NCI-H446 (cell line): ENCODE measurements around the gene SPACA7.
"Not testable (repeated sequence)": the region's sequence is repeated elsewhere in the genome, so short reads cannot be mapped to it uniquely, and the experiment has no call there.

Experiments
- DNase-seq, 2 experiments: peaks; one replicate each; lab custom pipeline; 2025; lab: John Stamatoyannopoulos, UW

SPACA7 gene

GRCh38 chr13:112424098-112424497 lies 47.9 kb downstream of the SPACA7 start:
- no peak for DNase-seq

- no peak for DNase-seq
Measured at GRCh38 chr13:112428704-112429103, 52.5 kb downstream of the SPACA7 start.

- DNase-seq, result no peak
Measured at GRCh38 chr13:112431734-112432133, 55.6 kb downstream of the SPACA7 start.

GRCh38 chr13:112432734-112433133 lies 56.6 kb downstream of the SPACA7 start:
- not testable (repeated sequence) for DNase-seq

GRCh38 chr13:112433517-112433916 lies 57.4 kb downstream of the SPACA7 start:
- not testable (repeated sequence) for DNase-seq

GRCh38 chr13:112434032-112434431 lies 57.9 kb downstream of the SPACA7 start:
- DNase-seq, result no peak

- DNase-seq, result no peak
Measured at GRCh38 chr13:112434937-112435523, 58.9 kb downstream of the SPACA7 start.

GRCh38 chr13:112435973-112436372 lies 59.8 kb downstream of the SPACA7 start:
- DNase-seq, result no peak

GRCh38 chr13:112438094-112438493 lies 61.9 kb downstream of the SPACA7 start:
- no peak for DNase-seq

GRCh38 chr13:112438515-112438914 lies 62.4 kb downstream of the SPACA7 start:
- DNase-seq, result no peak

- no peak for DNase-seq
Measured at GRCh38 chr13:112441226-112441625, 65.1 kb downstream of the SPACA7 start.

GRCh38 chr13:112441779-112442310 lies 65.7 kb downstream of the SPACA7 start:
- DNase-seq, result no peak

- DNase-seq, result no peak
Measured at GRCh38 chr13:112442483-112443090, 66.4 kb downstream of the SPACA7 start.

GRCh38 chr13:112443191-112443994 lies 67.2 kb downstream of the SPACA7 start:
- no peak for DNase-seq

- DNase-seq, result peak in 1 of 2 experiments; percentile 6
Measured at GRCh38 chr13:112443995-112444311, 67.8 kb downstream of the SPACA7 start.

- DNase-seq, result no peak
Measured at GRCh38 chr13:112444416-112445399, 68.6 kb downstream of the SPACA7 start.

GRCh38 chr13:112445411-112446271 lies 69.5 kb downstream of the SPACA7 start:
- DNase-seq, result no peak

GRCh38 chr13:112446347-112446861 lies 70.2 kb downstream of the SPACA7 start:
- DNase-seq, result no peak

GRCh38 chr13:112446867-112447266 lies 70.7 kb downstream of the SPACA7 start:
- DNase-seq, result no peak

- no peak for DNase-seq
Measured at GRCh38 chr13:112447306-112447705, 71.2 kb downstream of the SPACA7 start.
